Urinary bladder (tissue), 4 donors: ENCODE results near the gene IER3. TPM values are rescaled to one million over a fixed set of nuclear protein-coding genes. Genes with fewer than 3 reads are reported as not detected.

Experiments
- DNase-seq: peaks from one replicate; pipeline ENCODE4 v3.0.0-alpha.2; 2015; ENCODE audit errors: extremely low spot score
- H3K27ac ChIP-seq: one replicate; pipeline ENCODE4 v1.5.1; 2013; ENCODE audit warnings: low read depth, mild to moderate bottlenecking, moderate library complexity
- H3K36me3 ChIP-seq: one replicate; pipeline ENCODE4 v1.6.1; 2013; ENCODE audit warnings: mild to moderate bottlenecking, moderate library complexity; ENCODE audit not compliant: insufficient read depth
- H3K4me1 ChIP-seq: one replicate; pipeline ENCODE4 v1.6.1; 2013; ENCODE audit warnings: mild to moderate bottlenecking, moderate library complexity; ENCODE audit not compliant: insufficient read depth
- H3K4me3 ChIP-seq: one replicate; pipeline ENCODE4 v1.5.1; 2013; ENCODE audit warnings: low read depth, low read length
- WGBS: extraction: QIAGEN DNeasy Blood & Tissue Kit; methylation state at CpG from one replicate; pipeline ENCODE4 v1.1.7; 2013; 5-methylcytosine and 5-hydroxymethylcytosine counted together
- polyA plus RNA-seq: library from polyadenylated mRNA; stranded (reverse); fragments of 200-250 nt; gene quantifications from one replicate; pipeline ENCODE4 v1.2.3, GENCODE V29; 2013
- small RNA-seq: library from RNA; depleted of rRNA; stranded (forward); fragments of <200 nt; gene quantifications from one replicate; pipeline ENCODE3, GENCODE V24; 2014
- total RNA-seq: library from RNA; depleted of rRNA; stranded (reverse); fragments of >200 nt; gene quantifications from one replicate; pipeline ENCODE4 v1.2.3, GENCODE V29; 2014
- donor health status: healthy with polysubstance abuse.
- donor health status: healthy.

The IER3 gene
- total and polyA plus RNA-seq, 2 donors = 4.8 to 71.9 TPM

DNA sequence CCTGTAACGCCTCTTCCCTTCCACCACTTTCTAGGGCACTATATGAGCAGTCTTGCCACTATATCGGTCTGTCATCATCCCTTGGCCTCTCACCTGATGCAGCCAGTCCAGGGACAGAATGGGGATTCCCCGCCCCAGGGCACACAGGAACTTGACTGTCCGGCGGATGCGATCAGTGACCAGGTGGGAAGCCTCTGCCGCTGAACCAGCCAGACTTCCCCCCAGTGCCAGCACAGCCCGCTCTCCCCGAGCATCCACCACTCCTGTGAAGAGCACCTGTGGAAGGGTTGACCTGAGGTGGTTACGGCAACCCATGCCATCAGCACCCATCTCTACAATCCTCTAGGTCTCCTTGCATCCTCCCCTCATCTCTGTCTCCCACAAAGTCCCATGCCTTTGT lies 41.3 kb downstream of the IER3 start:
- H3K4me3 ChIP-seq = no peak overlapping the region
- DNase-seq = no peak
- no peak overlapping the region for H3K27ac ChIP-seq
- no peaks in the 10 kb centered on the region for H3K36me3 ChIP-seq
- H3K4me1 ChIP-seq = no peaks in the 10 kb centered on the region
- WGBS = 96% methylated on average over 10 of the region's 10 CpGs

DNA sequence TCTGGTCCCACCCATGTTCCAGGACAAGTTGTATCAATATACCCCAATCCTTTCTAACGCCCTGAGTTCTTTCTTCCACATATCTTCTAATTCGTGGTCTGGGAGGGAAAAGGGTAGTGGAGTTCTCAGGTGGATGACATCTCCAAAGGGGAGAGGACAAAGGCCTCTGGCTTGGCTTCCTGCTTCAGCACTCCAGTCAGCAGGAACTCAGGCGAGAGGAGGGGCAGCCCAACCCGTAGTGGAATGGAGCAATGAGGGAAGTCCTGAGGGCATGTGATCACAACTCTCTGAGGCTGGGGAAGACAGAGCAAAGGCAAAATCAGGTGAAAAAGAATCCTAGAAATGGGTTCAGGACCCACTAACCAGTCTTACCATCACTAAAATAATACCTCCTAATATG lies 44.0 kb downstream of the IER3 start:
- Histone ChIP-seq H3K27ac (no peak overlapping the region), H3K4me3 (no peak overlapping the region), H3K4me1 (no peaks in the 10 kb centered on the region), H3K36me3 (no peaks in the 10 kb centered on the region)
- no peak for DNase-seq
- 73% methylated on average over 4 of the region's 4 CpGs for WGBS

DNA sequence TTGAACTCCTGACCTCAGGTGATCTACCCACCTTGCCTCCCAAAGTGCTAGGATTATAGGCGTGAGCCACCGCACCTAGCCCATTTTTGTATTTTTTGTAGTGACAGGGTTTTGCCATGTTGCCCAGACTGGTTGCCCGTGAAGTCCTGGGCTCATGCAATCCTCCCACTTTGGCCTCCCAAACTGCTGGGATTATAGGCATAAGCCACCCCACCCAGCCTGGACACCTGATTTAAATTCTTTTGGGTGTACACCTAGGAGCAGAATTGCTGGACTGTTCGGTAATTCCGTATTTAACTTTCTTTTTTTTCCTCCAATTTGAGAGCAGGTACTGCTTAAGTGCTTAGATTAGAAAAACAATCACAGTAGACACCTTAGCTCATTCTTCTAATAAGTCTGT lies 47.9 kb downstream of the IER3 start:
- Histone ChIP-seq H3K4me3 (no peak overlapping the region), H3K4me1 (no peaks in the 10 kb centered on the region), H3K36me3 (no peaks in the 10 kb centered on the region), H3K27ac (no peak overlapping the region)
- no peak for DNase-seq
- 96% methylated on average over 5 of the region's 5 CpGs for WGBS

Small RNA genes lying within 50 kb of the gene (small RNA-seq; reads per million reads assigned to genes)
- gene RF00019 = not detected
- gene RN7SL353P = not detected

Other genes with a start within 250 kb of the IER3 start
- 30.9 TPM for gene GNL1, start 188.1 kb downstream of the IER3 start, total RNA-seq
- 63.7 TPM for gene GNL1, start 188.1 kb downstream of the IER3 start, polyA plus RNA-seq
- 8.5 TPM for gene PRR3, start 187.3 kb downstream of the IER3 start, total RNA-seq
- 11.0 TPM for gene PRR3, start 187.3 kb downstream of the IER3 start, polyA plus RNA-seq
- gene ABCF1, start 173.1 kb downstream of the IER3 start, total RNA-seq = 16.0 TPM
- gene ABCF1, start 173.1 kb downstream of the IER3 start, polyA plus RNA-seq = 42.8 TPM
- 18.2 TPM for gene PPP1R10, start 127.3 kb downstream of the IER3 start, total RNA-seq
- 25.6 TPM for gene PPP1R10, start 127.3 kb downstream of the IER3 start, polyA plus RNA-seq
- 64.7 TPM for gene MRPS18B, start 126.7 kb downstream of the IER3 start, total RNA-seq
- 58.6 TPM for gene MRPS18B, start 126.7 kb downstream of the IER3 start, polyA plus RNA-seq
- gene ATAT1, start 117.7 kb downstream of the IER3 start, total RNA-seq = 9.4 TPM
- 7.6 TPM for gene ATAT1, start 117.7 kb downstream of the IER3 start, polyA plus RNA-seq
- 6.3 TPM for gene C6orf136, start 97.4 kb downstream of the IER3 start, total RNA-seq
- 15.9 TPM for gene C6orf136, start 97.4 kb downstream of the IER3 start, polyA plus RNA-seq
- gene DHX16, start 71.5 kb downstream of the IER3 start, total RNA-seq = 16.8 TPM
- 29.5 TPM for gene DHX16, start 71.5 kb downstream of the IER3 start, polyA plus RNA-seq
- gene PPP1R18, start 57.9 kb downstream of the IER3 start, total RNA-seq = 32.7 TPM
- gene PPP1R18, start 57.9 kb downstream of the IER3 start, polyA plus RNA-seq = 81.9 TPM
- 7.0 TPM for gene NRM, start 53.6 kb downstream of the IER3 start, total RNA-seq
- 20.3 TPM for gene NRM, start 53.6 kb downstream of the IER3 start, polyA plus RNA-seq
- gene MDC1, start 27.3 kb downstream of the IER3 start, total RNA-seq = 9.8 TPM
- 18.3 TPM for gene MDC1, start 27.3 kb downstream of the IER3 start, polyA plus RNA-seq
- gene TUBB, start 24.2 kb downstream of the IER3 start, total RNA-seq = 376 TPM
- gene TUBB, start 24.2 kb downstream of the IER3 start, polyA plus RNA-seq = 332 TPM
- gene FLOT1, start 1.9 kb downstream of the IER3 start, total RNA-seq = 40.0 TPM
- gene FLOT1, start 1.9 kb downstream of the IER3 start, polyA plus RNA-seq = 298 TPM
- 33.8 TPM for gene DDR1, start 140.0 kb upstream of the IER3 start, total RNA-seq
- gene DDR1, start 140.0 kb upstream of the IER3 start, polyA plus RNA-seq = 44.7 TPM
- 26.2 TPM for gene GTF2H4, start 163.7 kb upstream of the IER3 start, total RNA-seq
- gene GTF2H4, start 163.7 kb upstream of the IER3 start, polyA plus RNA-seq = 25.7 TPM
- 14.4 TPM for gene VARS2, start 169.7 kb upstream of the IER3 start, total RNA-seq
- gene VARS2, start 169.7 kb upstream of the IER3 start, polyA plus RNA-seq = 10.3 TPM
- gene SFTA2, start 187.6 kb upstream of the IER3 start, total RNA-seq = not detected
- gene SFTA2, start 187.6 kb upstream of the IER3 start, polyA plus RNA-seq = not detected
- not detected for gene MUCL3, start 196.4 kb upstream of the IER3 start, total RNA-seq
- not detected for gene MUCL3, start 196.4 kb upstream of the IER3 start, polyA plus RNA-seq
- gene MUC21, start 239.2 kb upstream of the IER3 start, total RNA-seq = not detected
- not detected for gene MUC21, start 239.2 kb upstream of the IER3 start, polyA plus RNA-seq